ENCODE measurements around the gene C1orf115.
"Not testable (repeated sequence)": the region's sequence is repeated elsewhere in the genome, so short reads cannot be mapped to it uniquely, and the experiment has no call there.

C1orf115 gene

GRCh38 chr1:220695426-220695825, 5.3 kb downstream of the C1orf115 start:
- DNase-seq: no peak

GRCh38 chr1:220696226-220696862, 6.2 kb downstream of the C1orf115 start:
- DNase-seq: no peak

- DNase-seq: no peak
These were observed 6.7 kb downstream of the C1orf115 start for GRCh38 chr1:220696863-220697231.

GRCh38 chr1:220697326-220697725, 7.2 kb downstream of the C1orf115 start:
- no peak for DNase-seq

DNA sequence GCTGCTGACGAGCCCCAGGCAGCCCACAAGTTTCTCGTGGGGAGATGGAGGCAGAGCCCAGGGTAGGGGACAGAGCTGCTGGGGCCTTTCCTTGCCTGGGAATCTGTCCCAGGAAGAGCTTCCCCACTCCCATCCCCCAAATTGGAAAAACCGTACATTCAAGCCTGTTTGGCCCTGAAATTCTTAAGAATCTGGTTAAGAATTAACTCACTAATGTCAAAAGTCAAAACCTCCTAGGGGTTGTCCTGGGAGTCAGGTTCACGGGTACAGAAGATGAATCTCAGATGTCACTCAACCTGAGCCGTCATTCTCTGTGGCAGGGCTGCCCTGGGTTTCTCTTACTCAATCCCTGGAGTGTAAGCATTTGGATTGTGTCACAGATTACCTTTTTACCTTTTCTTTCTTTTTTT, 8.4 kb downstream of the C1orf115 start:
- DNase-seq: no peak

- no peak for DNase-seq
These were observed 8.9 kb downstream of the C1orf115 start for GRCh38 chr1:220699044-220699443.

DNA sequence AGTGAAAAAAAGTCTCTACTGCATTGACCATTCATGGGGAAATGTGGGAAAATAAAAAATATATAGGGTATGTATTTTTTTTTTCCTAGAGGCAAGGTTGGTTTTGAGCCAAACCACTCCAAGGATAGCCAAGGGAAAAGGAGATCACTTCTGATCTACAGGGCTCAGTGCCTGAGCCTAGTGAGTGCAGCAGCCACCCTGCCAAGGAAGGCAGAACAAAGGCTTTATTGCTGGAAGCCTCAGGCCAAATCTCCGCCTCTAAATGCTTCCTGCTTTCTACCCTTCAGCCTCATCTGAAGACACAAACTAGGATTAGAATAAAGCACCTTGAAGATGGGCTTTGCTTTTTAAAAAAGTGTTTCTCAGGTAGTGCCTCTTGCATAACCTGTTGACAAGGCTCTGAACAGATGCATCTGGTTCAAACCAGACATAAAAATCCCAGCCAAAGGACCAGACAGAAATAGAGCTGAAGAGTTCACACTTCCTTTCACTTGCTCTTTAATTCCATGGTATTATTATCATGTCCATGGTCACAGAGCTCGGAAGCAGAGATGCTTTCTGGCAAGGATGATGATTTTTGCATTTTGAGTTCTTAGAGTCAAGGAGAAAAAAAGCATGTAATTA, 10.5 kb downstream of the C1orf115 start:
- no peak for DNase-seq

DNA sequence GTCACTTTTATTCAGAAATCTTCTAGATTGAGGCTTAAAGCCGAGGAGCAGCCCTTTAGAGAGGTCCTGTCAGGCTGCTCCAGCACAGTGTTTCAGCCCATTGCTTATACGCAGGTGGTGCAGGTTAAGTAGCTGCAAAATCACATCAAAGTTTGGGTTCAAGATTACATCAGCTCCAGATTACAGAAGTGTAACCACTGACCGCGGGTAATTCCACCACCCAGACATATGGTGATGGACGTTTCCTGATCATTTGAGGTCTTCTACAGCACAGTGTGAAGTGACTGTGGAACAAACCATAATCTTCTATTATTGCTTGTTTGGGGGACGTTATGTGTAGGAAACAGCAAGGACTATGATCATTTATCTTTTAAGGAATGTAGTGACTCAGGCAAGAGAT, 11.8 kb downstream of the C1orf115 start:
- DNase-seq: no peak

- no peak for DNase-seq
These were observed 12.6 kb downstream of the C1orf115 start for GRCh38 chr1:220702733-220703270.

- no peak for DNase-seq
These were observed 13.1 kb downstream of the C1orf115 start for GRCh38 chr1:220703305-220703704.

DNA sequence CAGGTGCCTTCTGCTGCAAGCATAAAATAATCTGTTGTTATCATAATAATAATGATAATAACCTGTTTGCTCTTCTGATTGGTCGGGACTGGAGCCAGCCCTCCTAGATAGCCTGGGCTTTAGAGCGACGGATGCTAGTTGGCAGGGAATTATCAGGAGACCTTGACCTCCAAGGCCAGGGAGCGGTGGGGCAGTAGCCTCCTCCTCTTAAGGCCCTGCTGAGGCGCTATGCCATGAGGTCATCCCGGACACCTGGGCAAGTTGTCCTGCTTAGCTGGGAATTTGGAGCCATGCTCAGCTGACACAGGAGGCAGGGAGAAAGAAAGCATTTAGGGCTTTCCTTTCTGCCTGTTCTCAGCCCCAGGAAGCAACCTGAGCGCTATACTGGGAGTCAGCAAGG, 15.6 kb downstream of the C1orf115 start:
- no peak for DNase-seq

DNA sequence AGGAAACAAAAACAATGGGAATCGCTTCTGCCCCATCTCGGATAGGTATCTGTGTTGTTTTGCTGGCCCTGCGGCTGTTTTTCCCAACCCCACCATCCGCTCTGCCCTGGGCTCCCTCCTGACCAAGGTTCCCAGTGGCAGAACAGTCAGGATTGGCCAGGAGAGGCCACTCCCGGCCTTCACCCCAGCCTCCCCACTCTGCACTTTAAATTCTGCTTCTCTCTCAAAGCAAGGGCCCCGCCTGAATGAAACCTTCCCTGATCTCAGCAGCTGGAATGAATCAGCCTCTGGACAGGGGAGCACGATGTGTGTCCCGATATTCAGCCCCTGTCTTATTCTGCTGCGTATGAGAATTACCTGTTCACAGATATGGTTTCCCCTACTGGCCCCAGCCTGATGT, 16.3 kb downstream of the C1orf115 start:
- DNase-seq: no peak

DNA sequence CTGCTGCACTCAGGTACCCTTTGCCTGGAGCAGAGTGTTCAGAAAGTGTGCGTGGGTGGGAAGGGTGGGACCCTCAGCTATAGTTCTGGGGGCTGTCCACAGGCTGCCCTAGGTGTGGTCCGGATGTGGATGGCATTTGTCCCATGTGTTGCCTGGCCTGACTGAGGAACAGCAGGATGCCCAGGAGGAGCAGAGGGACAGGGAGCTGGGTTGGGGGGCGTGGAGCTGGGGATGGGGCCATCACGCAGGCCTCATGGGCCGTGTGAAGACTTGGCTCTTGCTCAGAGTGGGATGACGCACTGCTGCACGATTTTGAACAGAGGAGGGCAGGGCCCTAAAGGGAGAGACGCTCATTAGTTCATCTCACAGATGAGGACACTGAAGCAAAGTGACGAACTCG, 17.0 kb downstream of the C1orf115 start:
- no peak for DNase-seq

DNA sequence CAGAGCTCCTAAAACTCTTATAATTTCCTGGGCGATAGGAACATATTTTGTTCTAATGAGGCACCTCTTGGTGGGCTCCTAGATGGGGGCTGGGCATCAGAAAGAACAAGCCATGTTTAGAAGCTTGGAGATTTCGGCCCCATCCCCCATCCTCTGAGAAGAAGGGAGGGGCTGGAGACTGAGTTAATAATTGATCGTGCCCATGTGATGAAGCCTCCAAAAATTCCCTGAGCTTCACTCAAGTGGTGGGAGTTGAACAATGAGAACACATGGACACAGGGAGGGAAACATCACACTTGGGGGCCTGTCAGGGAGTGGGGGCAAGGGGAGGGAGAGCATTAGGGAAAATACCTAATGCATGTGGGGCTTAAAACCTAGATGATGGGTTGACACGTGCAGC, 18.1 kb downstream of the C1orf115 start:
- DNase-seq: no peak

DNA sequence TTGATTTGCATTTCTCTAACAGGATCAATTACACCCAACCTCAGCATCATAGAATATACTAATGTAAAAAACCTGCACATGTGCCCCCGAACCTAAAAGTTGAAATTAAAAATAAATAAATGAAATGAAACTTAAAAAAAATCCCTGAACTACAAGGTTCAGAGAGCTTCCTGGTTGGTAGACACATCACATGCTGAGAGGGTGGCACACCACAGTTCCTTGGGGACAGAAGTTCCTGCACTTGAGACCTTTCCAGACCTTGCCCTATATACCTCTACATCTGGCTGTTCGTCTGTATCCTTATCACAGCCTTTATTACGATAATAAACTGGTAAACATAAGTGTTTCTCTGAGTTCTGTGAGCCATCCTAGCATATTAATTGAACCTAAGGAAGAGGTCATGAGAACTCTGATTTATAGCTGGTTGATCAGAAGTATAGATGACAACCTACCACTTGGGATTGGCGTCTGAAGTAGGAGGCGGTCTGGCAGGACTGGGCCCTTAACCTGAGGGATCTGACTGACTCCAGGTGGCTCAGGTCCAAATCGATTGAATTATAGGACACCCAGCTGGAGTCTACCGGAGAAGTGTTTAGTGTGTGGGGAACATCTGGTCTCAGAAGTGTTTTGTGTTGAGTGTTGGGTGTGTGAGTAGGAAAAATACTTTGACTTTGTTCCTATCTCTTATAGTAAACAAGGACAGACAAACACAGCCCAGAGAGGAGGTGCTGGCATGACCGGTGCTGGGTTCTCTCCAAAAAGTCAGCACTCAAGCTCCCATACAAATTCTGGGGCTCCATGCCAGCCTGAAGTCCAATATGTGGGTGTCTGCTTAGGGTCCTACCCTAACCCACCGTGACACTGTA, 19.0 kb downstream of the C1orf115 start:
- no peak for DNase-seq

DNA sequence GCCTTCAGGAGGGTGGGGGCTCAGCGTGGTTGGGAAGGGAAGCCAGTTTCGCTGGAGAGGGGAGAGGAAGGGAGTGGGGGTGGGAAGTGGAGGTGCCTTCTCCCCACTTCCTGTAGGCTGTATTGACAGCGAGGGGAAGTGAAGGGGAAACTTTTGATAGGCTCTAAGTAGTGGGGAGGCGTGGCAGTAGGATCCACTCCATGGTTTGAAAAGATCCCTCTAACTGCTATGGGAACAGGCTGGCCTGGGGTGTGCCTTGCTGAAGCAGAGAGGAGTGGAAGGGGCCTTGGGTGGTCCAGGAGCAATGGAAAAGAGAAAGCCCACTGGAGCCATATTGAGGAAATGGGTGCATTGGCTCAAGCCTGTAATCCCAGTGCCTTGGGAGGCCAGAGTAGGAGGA, 20.2 kb downstream of the C1orf115 start:
- no peak for DNase-seq

DNA sequence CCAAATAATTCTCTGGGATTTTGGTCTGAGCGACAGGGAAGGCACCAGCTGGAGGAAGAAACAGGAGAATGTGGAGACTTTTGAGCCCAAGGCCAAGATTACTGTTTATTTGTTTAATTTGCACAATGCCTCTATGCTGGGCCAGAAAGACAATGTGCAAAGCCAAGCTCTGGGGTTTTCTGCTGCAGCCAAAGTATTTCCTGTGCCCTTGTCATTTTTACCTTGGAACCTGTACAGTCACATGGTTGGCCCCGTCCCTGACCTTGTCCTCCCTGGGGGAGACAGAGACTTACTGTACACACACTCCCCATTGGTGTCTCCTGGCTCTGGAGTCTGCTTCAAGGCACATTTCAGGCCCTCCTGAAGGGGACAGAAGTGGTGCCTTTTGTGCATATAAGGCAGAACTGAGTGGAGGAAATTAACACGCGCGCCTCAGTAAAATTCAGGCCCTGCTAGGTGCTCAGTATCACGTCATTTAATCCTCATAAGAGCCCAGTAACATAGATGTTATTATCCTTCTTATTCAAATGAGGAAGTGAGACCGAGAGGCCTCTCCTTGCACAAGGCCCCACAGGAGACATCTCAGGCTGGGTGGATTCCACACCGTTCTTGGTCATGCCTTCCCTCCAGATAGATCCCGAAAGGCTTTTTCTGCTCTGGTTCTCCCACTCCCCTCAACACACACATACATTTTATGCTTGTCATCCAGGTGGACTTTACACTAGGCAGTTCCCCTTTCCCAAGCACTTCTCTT, 21.1 kb downstream of the C1orf115 start:
- no peak for DNase-seq

GRCh38 chr1:220715986-220716385, 25.8 kb downstream of the C1orf115 start:
- not testable (repeated sequence) for DNase-seq

DNA sequence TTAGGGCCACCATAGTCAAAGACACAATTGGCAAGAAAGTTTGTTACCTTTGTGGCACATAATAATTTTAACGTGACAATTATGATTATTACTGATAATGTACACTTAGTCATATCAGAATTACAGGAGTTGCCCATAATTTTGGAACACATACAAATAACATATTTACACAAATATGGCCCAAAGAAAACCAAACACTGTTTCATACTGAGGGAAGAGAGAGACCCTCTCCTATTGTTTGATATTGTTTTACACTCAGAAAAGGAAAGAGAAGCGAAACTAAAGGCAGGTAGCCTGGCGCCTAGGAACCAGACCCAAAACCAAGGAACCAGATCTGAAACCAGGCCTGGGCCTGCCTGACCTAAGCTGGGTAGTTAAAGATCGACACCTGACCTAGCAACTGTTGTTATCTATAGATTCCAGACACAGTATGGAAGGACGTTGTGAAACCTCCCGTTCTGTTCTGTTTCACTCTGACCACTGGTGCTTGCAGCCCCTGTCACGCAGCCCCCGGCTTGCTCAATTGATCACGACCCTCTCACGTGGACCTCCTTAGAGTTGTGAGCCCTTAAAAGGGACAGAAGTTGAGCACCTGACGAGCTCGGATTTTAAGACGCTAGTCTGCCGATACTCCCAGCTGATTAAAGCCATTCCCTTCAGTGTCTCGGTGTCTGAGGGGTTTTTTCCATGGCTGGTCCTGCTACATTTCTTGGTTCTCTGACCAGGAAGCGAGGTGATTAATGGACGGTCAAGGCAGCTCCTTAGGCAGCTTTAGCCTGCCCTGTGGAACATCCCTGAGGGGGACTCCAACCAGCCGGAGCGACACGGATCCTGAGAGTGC, 27.9 kb downstream of the C1orf115 start:
- no peak for DNase-seq

GRCh38 chr1:220721266-220721665, 31.1 kb downstream of the C1orf115 start:
- not testable (repeated sequence) for DNase-seq

GRCh38 chr1:220726634-220727033, 36.5 kb downstream of the C1orf115 start:
- no peak for DNase-seq

DNA sequence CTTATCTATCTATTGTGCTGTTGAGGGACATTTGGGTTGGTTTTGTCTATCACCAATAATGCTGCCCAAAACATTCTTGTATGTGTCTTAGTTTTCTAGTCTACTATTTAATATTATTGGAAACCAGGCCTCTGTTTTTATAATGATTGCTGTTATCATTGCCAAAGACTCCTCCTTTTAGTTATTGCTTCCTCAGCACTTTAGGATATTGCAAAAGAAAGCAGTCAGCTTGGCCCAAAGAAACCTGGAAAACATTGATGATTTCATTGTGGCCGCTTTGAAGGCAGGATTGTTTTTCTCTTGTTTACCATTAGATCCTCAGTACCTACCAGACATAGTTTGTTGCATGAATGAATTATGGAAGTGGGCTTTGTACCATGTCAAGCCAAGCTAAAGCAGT, 37.4 kb downstream of the C1orf115 start:
- DNase-seq: no peak

All from NK-92 treated with Interleukin-12 subunit alpha and Interleukin-12 subunit beta, amount 100 ng/mL, for 24 hours (cell line).